Stomach (tissue), 4 donors: ENCODE results near the gene RASD2.

Experiments used
- EP300 ChIP-seq: sonication (generic); formaldehyde crosslinking; IDR thresholded peaks from one replicate; pipeline ENCODE4 v1.6.1; 2017; ENCODE audit warnings: antibody characterized with exemption
- POLR2A ChIP-seq, 4 donors: fragments of 450-650 bp; IDR thresholded peaks; one replicate each; pipeline ENCODE4 v1.6.1; 2016; ENCODE audit warnings: antibody characterized with exemption in 4 of 4, control low read depth in 2 of 4, mild to moderate bottlenecking in 1 of 4, moderate library complexity in 1 of 4
- POLR2AphosphoS5 ChIP-seq, 3 donors: sonication (generic); formaldehyde crosslinking; IDR thresholded peaks; one replicate each; pipeline ENCODE4 v1.6.1; 2016; ENCODE audit warnings: antibody characterized with exemption in 3 of 3
- TF ChIP-seq, protein P1 (sequence below), 7 experiments: fragments of 450-650 bp in 4 of 7; fragments of 200-600 bp in 3 of 7; sonication (generic) in 3 of 7; IDR thresholded peaks; one replicate each; pipeline ENCODE4 v1.5.1; 2016 to 2019; ENCODE audit warnings: antibody characterized with exemption in 7 of 7, control low read depth in 2 of 7, mild to moderate bottlenecking in 1 of 7

DNA sequence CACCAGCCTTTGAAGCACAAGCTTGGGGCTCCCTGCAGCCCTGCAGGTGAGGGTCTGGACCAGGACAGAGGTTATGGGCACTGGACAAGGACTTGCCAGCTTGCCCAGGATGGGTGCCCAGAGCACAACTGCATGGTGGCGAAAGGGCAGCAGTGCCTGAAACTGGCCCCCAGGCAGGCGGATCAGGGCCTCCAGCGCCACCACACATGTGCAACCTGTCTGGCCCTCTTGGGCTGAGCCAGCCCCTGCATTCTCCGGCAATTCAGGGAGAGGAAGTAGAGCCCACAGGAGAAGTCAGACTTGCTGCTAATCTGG lies 57.7 kb downstream of the RASD2 start:
- TF ChIP-seq, protein P1, sequence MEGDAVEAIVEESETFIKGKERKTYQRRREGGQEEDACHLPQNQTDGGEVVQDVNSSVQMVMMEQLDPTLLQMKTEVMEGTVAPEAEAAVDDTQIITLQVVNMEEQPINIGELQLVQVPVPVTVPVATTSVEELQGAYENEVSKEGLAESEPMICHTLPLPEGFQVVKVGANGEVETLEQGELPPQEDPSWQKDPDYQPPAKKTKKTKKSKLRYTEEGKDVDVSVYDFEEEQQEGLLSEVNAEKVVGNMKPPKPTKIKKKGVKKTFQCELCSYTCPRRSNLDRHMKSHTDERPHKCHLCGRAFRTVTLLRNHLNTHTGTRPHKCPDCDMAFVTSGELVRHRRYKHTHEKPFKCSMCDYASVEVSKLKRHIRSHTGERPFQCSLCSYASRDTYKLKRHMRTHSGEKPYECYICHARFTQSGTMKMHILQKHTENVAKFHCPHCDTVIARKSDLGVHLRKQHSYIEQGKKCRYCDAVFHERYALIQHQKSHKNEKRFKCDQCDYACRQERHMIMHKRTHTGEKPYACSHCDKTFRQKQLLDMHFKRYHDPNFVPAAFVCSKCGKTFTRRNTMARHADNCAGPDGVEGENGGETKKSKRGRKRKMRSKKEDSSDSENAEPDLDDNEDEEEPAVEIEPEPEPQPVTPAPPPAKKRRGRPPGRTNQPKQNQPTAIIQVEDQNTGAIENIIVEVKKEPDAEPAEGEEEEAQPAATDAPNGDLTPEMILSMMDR (IDR thresholded peaks at IDR 0.05), result no peak
- TF ChIP-seq POLR2AphosphoS5 (IDR thresholded peaks at IDR 0.05), result no peak
- no peak for TF ChIP-seq POLR2A (IDR thresholded peaks at IDR 0.05)
- TF ChIP-seq EP300, result no peak
